GM12873 (cell line): ENCODE data around the gene NPAS2.

Source experiments
- TF ChIP-seq, protein P1 (sequence below): IDR thresholded peaks from 2 replicates; pipeline ENCODE4 v1.5.1; 2012; ENCODE audit warnings: low read depth, mild to moderate bottlenecking, moderate library complexity, low read length, control low read depth; ENCODE audit not compliant: insufficient read depth; ENCODE audit errors: missing control alignments

Gene NPAS2

DNA sequence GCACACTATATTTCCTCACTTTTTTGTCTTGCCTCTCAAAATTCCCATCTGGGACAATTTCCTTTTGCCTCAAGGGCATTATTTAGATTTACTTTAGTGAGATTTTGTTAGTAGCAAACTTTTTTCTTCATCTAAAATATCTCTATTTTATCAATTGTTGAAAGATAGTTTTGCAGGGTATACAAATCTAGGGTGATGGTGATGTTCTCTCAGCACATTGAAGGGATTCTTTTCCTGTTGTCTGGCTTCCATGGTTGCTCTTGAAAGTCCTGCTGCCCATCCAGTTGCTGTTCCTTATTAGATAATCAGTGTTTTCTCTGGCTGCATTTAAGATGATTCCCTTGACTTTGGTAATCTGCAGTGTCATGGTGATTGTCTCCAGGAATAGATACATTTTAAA, 48.1 kb downstream of the NPAS2 start:
- TF ChIP-seq, protein P1, sequence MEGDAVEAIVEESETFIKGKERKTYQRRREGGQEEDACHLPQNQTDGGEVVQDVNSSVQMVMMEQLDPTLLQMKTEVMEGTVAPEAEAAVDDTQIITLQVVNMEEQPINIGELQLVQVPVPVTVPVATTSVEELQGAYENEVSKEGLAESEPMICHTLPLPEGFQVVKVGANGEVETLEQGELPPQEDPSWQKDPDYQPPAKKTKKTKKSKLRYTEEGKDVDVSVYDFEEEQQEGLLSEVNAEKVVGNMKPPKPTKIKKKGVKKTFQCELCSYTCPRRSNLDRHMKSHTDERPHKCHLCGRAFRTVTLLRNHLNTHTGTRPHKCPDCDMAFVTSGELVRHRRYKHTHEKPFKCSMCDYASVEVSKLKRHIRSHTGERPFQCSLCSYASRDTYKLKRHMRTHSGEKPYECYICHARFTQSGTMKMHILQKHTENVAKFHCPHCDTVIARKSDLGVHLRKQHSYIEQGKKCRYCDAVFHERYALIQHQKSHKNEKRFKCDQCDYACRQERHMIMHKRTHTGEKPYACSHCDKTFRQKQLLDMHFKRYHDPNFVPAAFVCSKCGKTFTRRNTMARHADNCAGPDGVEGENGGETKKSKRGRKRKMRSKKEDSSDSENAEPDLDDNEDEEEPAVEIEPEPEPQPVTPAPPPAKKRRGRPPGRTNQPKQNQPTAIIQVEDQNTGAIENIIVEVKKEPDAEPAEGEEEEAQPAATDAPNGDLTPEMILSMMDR, result no peak

DNA sequence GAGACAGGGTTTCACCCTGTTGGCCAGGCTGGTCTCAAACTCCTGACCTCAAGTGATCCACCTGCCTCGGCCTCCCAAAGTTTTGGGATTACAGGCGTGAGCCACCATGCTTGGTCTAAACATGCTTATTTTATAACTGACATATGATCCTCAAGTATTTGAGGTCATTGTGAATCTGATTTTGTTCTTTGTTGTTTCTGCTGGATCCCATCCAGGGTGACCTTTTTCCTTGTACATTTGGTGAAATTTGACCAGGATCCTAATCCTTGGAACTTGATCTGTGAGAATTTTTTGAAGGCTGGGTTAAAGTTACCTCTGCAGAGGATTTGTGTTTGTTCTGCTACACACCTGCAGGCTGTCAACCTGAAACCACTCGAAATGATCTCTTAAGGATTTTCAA, 49.2 kb downstream of the NPAS2 start:
- TF ChIP-seq, protein P1, result no peak

DNA sequence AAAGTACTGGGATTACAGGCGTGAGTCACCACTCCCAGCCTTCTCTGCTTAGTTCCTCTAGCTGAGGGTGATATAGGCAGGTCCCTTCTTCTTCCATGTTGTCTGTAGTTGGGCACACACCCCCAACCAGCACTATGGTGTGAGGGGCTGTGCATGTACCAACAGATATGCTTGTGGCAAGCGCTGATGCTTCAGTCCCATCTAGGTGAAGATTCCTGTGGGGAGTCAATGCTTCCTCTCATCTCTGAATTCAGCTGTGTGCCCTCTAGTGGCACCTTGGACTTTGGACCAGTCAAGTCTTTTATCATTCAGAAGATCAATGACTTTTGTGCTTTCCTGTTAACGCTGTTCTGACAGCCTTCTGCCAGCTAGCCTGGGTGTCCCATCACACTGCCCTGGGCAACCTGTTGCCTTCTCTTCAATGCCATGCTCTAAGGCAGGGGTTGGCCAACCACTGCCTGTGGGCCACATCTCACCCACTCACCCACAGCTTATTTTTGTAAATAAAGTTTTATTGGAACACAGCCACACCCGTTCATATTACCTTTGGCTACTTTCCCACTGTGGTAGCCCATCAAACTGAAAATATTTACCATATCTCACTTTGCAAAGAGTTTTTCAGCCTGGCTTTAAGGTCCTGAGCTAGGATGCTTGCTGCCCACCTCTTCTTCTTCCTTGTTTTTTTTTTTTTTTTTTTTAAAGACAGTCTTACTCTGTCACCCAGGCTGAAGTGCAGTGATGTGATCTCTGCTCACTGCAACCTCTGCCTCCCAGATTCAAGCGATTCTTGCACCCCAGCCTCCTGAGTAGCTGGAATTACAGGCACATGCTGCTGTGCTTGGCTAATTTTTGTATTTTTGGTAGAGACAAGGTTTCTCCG, 51.0 kb downstream of the NPAS2 start:
- TF ChIP-seq, protein P1, result peak; percentile 19

DNA sequence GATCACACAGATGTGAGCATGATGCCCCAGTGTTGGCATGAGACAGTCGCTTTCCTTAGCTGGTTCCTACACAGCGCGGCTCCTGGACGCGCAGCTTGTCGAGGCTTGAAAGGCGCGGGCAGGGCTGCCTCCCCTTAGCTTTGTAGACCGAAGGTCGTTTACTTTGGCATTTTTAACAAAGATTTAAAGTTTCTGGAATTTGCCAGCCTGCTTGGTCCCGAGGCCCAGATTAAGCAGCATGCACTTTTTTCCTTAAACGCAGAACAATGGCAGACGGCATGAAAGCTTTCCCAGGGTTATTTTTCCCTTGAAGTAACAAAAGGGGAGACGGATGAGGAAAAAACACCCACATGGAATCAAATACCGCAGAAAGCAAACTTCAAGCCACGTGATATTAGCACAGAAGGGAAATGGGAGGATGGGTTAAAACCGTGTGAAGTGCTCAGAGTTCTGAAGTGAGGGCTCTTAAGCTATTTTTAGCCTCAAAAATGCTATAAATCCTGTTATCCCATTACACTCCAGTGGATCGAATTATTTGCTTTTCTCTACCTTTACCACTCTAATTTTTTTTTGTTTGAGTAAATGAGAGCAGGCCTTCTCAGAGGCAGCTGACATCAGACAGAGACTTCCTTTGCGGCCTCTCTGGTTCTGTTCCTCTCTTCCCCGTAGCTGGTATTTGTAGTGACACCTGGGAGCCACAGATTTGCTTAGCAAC, 55.7 kb downstream of the NPAS2 start:
- TF ChIP-seq, protein P1, result no peak

DNA sequence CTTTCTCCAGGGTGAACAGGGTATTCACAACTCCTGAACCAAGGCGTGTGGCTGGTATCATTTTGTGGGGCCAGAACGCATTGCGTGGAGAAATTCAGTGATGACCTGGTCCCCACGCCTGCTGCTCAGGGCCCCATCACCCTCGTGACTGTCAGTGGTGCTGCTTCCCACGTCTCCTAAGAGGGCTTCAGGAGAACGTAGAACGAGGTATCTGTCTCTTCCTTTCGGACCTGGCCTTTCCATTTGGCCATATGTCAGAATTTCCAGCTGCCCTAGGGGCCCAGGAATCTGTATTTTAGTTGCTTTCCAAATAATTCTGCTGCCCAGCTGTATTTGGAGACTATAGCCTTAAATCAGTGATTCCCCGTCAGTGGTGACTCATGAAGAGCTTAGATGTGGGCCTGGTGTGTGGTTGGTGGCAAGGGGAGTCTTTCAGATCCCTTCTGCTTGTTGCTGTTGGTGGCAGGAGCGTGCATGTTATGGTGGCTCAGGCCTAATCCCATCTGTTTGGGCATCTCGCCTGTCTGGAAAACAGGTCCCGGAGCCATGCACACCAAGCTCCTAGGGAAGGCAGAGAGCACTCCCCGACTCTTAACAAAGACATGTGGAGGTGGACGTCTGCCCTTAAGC, 56.4 kb downstream of the NPAS2 start:
- TF ChIP-seq, protein P1, result no peak

DNA sequence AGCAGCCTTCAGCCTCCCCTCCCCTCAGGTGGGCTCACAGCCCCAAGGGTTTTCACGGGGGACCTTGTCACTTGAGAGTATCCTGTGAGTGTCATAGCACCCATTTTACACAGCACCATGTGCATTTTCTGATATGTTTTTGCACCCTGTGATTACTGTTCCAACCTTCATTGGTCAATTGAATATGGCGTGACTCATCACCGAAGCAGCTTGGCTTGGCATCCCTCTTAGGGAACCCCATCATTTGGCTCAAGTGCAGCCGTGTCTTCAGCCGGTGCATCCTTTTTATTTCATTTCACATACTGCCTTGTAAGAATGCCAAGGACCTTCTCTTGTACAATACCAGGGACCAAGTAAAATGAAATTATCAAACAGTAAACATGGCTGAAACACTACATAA, 57.6 kb downstream of the NPAS2 start:
- TF ChIP-seq, protein P1, result no peak
